WERI-Rb-1 (cell line): Measurements from ENCODE around the gene PRMT9.

Experiments used
- DNase-seq: peaks from one replicate; pipeline ENCODE4 v3.0.0-alpha.2; 2020
- H3K27ac ChIP-seq: fragments of 250-450 bp; sonication (Bioruptor Pico); 2 replicates; pipeline ENCODE4 v1.5.1; 2020; ENCODE audit warnings: mild to moderate bottlenecking, moderate library complexity
- H3K27me3 ChIP-seq: fragments of 250-450 bp; sonication (Bioruptor Pico); 2 replicates; pipeline ENCODE4 v1.5.1; 2021; ENCODE audit warnings: mild to moderate bottlenecking, low read depth, moderate library complexity; ENCODE audit not compliant: insufficient read depth, severe bottlenecking
- H3K36me3 ChIP-seq: fragments of 250-450 bp; sonication (Bioruptor Pico); 2 replicates; pipeline ENCODE4 v1.5.1; 2020; ENCODE audit warnings: mild to moderate bottlenecking, moderate library complexity
- H3K4me3 ChIP-seq: 2 replicates; pipeline ENCODE4 v1.5.1; 2011; ENCODE audit warnings: low read depth, mild to moderate bottlenecking, control low read depth, low read length
- H3K9me3 ChIP-seq: fragments of 250-450 bp; sonication (Bioruptor Pico); 2 replicates; pipeline ENCODE4 v1.5.1; 2021; ENCODE audit warnings: mild to moderate bottlenecking, moderate library complexity; ENCODE audit not compliant: severe bottlenecking
- CTCF ChIP-seq: IDR thresholded peaks from 2 replicates; pipeline ENCODE4 v1.5.1; 2011; ENCODE audit warnings: low read depth, mild to moderate bottlenecking, control low read depth, inconsistent platforms, low read length

The PRMT9 gene

GRCh38 chr4:147589586-147589985 is 94.4 kb downstream of the PRMT9 start:
- peaks cover 2% of the 10 kb centered on the region for H3K9me3 ChIP-seq
- H3K27ac ChIP-seq, result no peak overlapping the region
- no peaks in the 10 kb centered on the region for H3K27me3 ChIP-seq
- H3K4me3 ChIP-seq, result no peak overlapping the region
- DNase-seq, result no peak
- no peaks in the 10 kb centered on the region for H3K36me3 ChIP-seq
- TF ChIP-seq CTCF, result no peak
